ENCODE results near the gene XRCC3.

Gene XRCC3

GRCh38 chr14:103668117-103668516, 47.1 kb downstream of the XRCC3 start:
- DNase-seq (ENCODE audit: low read depth) = no peak
- TF ChIP-seq MYC (IDR thresholded peaks at IDR 0.05; ENCODE audit: low read depth, low read length) (no peak), POLR2A (IDR thresholded peaks at IDR 0.05; ENCODE audit: extremely low read depth, insufficient read length) (no peak)
- TF ChIP-seq, protein P1, sequence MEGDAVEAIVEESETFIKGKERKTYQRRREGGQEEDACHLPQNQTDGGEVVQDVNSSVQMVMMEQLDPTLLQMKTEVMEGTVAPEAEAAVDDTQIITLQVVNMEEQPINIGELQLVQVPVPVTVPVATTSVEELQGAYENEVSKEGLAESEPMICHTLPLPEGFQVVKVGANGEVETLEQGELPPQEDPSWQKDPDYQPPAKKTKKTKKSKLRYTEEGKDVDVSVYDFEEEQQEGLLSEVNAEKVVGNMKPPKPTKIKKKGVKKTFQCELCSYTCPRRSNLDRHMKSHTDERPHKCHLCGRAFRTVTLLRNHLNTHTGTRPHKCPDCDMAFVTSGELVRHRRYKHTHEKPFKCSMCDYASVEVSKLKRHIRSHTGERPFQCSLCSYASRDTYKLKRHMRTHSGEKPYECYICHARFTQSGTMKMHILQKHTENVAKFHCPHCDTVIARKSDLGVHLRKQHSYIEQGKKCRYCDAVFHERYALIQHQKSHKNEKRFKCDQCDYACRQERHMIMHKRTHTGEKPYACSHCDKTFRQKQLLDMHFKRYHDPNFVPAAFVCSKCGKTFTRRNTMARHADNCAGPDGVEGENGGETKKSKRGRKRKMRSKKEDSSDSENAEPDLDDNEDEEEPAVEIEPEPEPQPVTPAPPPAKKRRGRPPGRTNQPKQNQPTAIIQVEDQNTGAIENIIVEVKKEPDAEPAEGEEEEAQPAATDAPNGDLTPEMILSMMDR (IDR thresholded peaks at IDR 0.05; ENCODE audit: low read depth, low read length) = no peak
- TF ChIP-seq, protein P2, sequence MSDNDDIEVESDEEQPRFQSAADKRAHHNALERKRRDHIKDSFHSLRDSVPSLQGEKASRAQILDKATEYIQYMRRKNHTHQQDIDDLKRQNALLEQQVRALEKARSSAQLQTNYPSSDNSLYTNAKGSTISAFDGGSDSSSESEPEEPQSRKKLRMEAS (IDR thresholded peaks at IDR 0.05; ENCODE audit: low read depth, low read length) = no peak
- H3K4me3 ChIP-seq (ENCODE audit: low read depth, low read length) = no peak overlapping the region

GRCh38 chr14:103667671-103668070, 47.6 kb downstream of the XRCC3 start:
- TF ChIP-seq, protein P2 (IDR thresholded peaks at IDR 0.05; ENCODE audit: low read depth, low read length) = no peak
- TF ChIP-seq MYC (IDR thresholded peaks at IDR 0.05; ENCODE audit: low read depth, low read length) (no peak), POLR2A (IDR thresholded peaks at IDR 0.05; ENCODE audit: extremely low read depth, insufficient read length) (no peak)
- TF ChIP-seq, protein P1 (IDR thresholded peaks at IDR 0.05; ENCODE audit: low read depth, low read length) = no peak
- no peak overlapping the region for H3K4me3 ChIP-seq (ENCODE audit: low read depth, low read length)
- DNase-seq (ENCODE audit: low read depth) = no peak

GRCh38 chr14:103663506-103663905, 51.7 kb downstream of the XRCC3 start:
- H3K4me3 ChIP-seq (ENCODE audit: low read depth, low read length) = no peak overlapping the region
- no peak for DNase-seq (ENCODE audit: low read depth)
- TF ChIP-seq, protein P1 (IDR thresholded peaks at IDR 0.05; ENCODE audit: low read depth, low read length) = no peak
- TF ChIP-seq POLR2A (IDR thresholded peaks at IDR 0.05; ENCODE audit: extremely low read depth, insufficient read length) = no peak

GRCh38 chr14:103662591-103662990, 52.7 kb downstream of the XRCC3 start:
- no peak for DNase-seq (ENCODE audit: low read depth)
- TF ChIP-seq, protein P1 (IDR thresholded peaks at IDR 0.05; ENCODE audit: low read depth, low read length) = no peak
- no peak for TF ChIP-seq POLR2A (IDR thresholded peaks at IDR 0.05; ENCODE audit: extremely low read depth, insufficient read length)
- TF ChIP-seq, protein P2 (IDR thresholded peaks at IDR 0.05; ENCODE audit: low read depth, low read length) = no peak
- TF ChIP-seq MYC (IDR thresholded peaks at IDR 0.05; ENCODE audit: low read depth, low read length) = no peak
- no peak overlapping the region for H3K4me3 ChIP-seq (ENCODE audit: low read depth, low read length)

DNA sequence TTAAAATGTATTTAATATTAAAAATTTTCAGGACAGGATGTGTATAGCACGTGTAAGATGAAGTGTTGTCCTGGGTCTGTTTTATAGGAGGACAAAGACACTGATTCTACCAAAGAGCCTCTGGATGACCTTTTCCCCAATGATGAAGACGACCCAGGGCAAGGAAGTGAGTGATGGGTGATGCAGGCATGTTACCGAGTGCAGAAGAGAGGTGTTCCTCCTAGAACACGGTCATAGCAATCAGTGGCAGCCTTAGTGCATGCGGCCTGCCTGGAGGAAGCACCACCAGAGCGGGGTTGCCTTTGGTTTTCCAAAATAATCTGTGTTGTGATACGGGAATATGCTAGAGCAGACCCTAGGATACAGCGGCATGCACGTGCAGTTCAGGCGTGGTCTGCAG, 53.2 kb downstream of the XRCC3 start:
- no peak for DNase-seq (ENCODE audit: low read depth)
- no peak overlapping the region for H3K4me3 ChIP-seq (ENCODE audit: low read depth, low read length)
- TF ChIP-seq, protein P2 (IDR thresholded peaks at IDR 0.05; ENCODE audit: low read depth, low read length) = no peak
- TF ChIP-seq POLR2A (IDR thresholded peaks at IDR 0.05; ENCODE audit: extremely low read depth, insufficient read length) (no peak), MYC (IDR thresholded peaks at IDR 0.05; ENCODE audit: low read depth, low read length) (no peak)
- TF ChIP-seq, protein P1 (IDR thresholded peaks at IDR 0.05; ENCODE audit: low read depth, low read length) = no peak

- TF ChIP-seq, protein P1 (IDR thresholded peaks at IDR 0.05; ENCODE audit: low read depth, low read length) = no peak
- no peak for TF ChIP-seq POLR2A (IDR thresholded peaks at IDR 0.05; ENCODE audit: extremely low read depth, insufficient read length)
- no peak for TF ChIP-seq MYC (IDR thresholded peaks at IDR 0.05; ENCODE audit: low read depth, low read length)
- TF ChIP-seq, protein P2 (IDR thresholded peaks at IDR 0.05; ENCODE audit: low read depth, low read length) = no peak
- no peak for DNase-seq (ENCODE audit: low read depth)
- H3K4me3 ChIP-seq (ENCODE audit: low read depth, low read length) = no peak overlapping the region
Measured at GRCh38 chr14:103659631-103660030, 55.6 kb downstream of the XRCC3 start.

Data from NB4 (cell line).